Chondrocyte (in vitro differentiated cells): ENCODE data around the gene UVRAG. TPM values are rescaled to one million over a fixed set of nuclear protein-coding genes. Genes with fewer than 3 reads are reported as not detected.

Experiments used
- DNase-seq: peaks from one replicate; pipeline ENCODE4 v3.0.0; 2021; ENCODE audit warnings: mixed read lengths, low spot score
- H3K27ac Mint-ChIP-seq: one replicate; pipeline ENCODE4 v1.8.0; 2021; ENCODE audit warnings: mild to moderate bottlenecking, moderate library complexity, mixed read lengths; ENCODE audit not compliant: unreplicated experiment
- H3K27me3 Mint-ChIP-seq: 2 replicates; pipeline ENCODE4 v1.8.0; 2021; ENCODE audit warnings: low read depth, mixed read lengths
- H3K36me3 Mint-ChIP-seq: 2 replicates; pipeline ENCODE4 v1.8.0; 2021; ENCODE audit warnings: low read depth, mixed read lengths
- H3K4me1 Mint-ChIP-seq: 2 replicates; pipeline ENCODE4 v1.8.0; 2021; ENCODE audit warnings: low read depth, mild to moderate bottlenecking, mixed read lengths
- H3K4me3 Mint-ChIP-seq: one replicate; pipeline ENCODE4 v1.8.0; 2021; ENCODE audit warnings: mild to moderate bottlenecking, moderate library complexity, mixed read lengths; ENCODE audit not compliant: unreplicated experiment
- H3K9me3 Mint-ChIP-seq: 2 replicates; pipeline ENCODE4 v1.8.0; 2021; ENCODE audit warnings: low read depth, mixed read lengths
- total RNA-seq: library from RNA; stranded (reverse); gene quantifications from 3 replicates; pipeline ENCODE4 v1.2.1, GENCODE V29; 2021
- TF ChIP-seq, protein P1 (sequence below): fragments of 200-600 bp; sonication (generic); IDR thresholded peaks from 2 replicates; pipeline ENCODE4 v1.5.0; 2021; ENCODE audit warnings: antibody characterized with exemption, mild to moderate bottlenecking, moderate library complexity

UVRAG gene
- total RNA-seq, 1 donor from 2014 or later = 16.9 TPM

DNA sequence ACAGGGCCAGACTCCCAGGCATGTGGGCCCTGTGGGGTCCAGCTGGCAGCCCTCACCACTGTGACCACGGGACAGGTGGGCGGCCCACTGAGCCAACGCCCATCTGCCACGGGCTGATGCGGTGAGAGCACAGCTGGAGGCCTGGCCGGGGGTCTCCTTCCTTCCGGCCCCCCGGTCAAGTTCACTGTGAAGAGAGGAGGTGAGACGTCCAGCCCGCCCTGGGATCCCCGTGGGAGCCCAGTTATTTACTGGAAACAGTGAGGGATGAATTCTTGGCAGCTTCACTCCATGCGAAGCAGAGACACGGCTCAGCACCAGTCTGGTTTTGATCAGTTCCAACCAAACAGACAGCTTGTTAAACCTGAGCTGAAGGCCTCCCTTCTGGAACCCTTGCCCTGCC, 352.6 kb downstream of the UVRAG start:
- TF ChIP-seq, protein P1, sequence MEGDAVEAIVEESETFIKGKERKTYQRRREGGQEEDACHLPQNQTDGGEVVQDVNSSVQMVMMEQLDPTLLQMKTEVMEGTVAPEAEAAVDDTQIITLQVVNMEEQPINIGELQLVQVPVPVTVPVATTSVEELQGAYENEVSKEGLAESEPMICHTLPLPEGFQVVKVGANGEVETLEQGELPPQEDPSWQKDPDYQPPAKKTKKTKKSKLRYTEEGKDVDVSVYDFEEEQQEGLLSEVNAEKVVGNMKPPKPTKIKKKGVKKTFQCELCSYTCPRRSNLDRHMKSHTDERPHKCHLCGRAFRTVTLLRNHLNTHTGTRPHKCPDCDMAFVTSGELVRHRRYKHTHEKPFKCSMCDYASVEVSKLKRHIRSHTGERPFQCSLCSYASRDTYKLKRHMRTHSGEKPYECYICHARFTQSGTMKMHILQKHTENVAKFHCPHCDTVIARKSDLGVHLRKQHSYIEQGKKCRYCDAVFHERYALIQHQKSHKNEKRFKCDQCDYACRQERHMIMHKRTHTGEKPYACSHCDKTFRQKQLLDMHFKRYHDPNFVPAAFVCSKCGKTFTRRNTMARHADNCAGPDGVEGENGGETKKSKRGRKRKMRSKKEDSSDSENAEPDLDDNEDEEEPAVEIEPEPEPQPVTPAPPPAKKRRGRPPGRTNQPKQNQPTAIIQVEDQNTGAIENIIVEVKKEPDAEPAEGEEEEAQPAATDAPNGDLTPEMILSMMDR = no peak
- Mint-ChIP-seq H3K4me1 (peaks cover 10% of the 10 kb centered on the region), H3K27me3 (no peaks in the 10 kb centered on the region), H3K4me3 (no peak overlapping the region), H3K9me3 (no peaks in the 10 kb centered on the region), H3K36me3 (no peaks in the 10 kb centered on the region), H3K27ac (no peak overlapping the region)
- DNase-seq = no peak

DNA sequence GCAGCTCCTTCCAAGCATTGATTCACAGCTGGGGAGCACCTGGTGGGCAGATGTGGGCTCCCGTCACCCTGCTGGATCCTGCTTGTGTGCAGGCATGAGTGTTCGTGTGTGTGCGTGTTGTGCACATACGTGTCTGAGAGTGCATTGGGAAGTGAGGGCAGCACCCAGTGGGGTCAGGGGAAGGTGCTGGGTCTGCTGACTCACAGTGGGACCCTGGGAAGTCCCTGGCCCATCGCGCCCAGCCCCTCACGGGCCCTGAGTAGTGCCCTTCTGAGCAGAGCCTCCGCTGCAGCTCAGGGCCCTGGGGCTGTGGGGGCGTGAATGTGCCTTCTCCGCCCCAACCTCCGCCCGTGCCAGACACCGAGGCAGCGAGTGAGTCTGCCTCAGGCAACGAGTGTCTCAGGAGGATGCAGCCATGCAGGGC, 354.5 kb downstream of the UVRAG start:
- Mint-ChIP-seq H3K9me3 (no peaks in the 10 kb centered on the region), H3K4me1 (peaks cover 10% of the 10 kb centered on the region), H3K36me3 (no peaks in the 10 kb centered on the region), H3K27ac (no peak overlapping the region), H3K4me3 (no peak overlapping the region), H3K27me3 (no peaks in the 10 kb centered on the region)
- no peak for DNase-seq
- TF ChIP-seq, protein P1 = no peak

DNA sequence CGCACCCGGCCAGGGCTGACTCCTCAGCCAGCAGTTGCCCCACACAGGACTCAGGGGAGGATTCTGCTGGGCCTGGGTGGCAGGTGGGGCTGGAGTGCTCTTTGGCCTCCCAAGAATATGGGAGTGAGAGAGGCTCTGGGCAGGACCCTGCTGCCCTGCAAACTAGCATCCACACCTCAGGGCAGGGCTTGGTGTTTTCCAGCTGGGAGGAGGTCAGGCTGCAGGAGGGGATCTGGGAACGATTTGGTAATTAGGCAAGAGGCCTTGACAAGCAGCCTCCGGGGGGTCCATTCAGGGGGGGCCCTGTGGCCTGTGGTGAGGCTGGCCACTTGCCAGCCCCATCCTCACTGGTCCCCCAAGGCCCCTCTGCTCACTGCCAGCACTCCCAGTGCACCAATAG, 355.5 kb downstream of the UVRAG start:
- TF ChIP-seq, protein P1 = no peak
- Mint-ChIP-seq H3K9me3 (no peaks in the 10 kb centered on the region), H3K4me1 (peaks cover 10% of the 10 kb centered on the region), H3K4me3 (no peak overlapping the region), H3K27me3 (no peaks in the 10 kb centered on the region), H3K36me3 (no peaks in the 10 kb centered on the region), H3K27ac (no peak overlapping the region)
- DNase-seq = no peak

DNA sequence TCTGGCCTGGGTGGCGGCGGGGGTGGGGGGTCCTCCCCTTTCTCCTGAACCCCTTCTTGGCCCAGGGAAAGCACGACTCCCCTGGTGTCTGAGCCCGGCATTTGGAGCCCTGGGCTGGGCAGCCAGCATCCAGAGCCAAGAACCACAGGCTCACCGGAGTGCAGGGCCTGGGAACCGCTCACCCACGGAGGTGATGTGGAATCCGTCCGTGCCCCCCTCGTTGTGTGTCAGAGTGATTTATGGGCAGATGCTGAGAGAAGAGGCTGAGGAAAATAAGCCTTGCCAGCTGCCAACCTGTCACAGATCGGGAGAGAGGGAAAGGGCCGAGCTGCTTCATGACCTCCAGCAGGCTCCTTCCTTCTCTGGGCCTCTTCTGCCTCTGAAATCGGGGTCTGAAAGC, 357.6 kb downstream of the UVRAG start:
- TF ChIP-seq, protein P1 = no peak
- DNase-seq = no peak
- no peaks in the 10 kb centered on the region for H3K36me3 Mint-ChIP-seq
- H3K4me3 Mint-ChIP-seq = no peak overlapping the region
- H3K4me1 Mint-ChIP-seq = peaks cover 5% of the 10 kb centered on the region
- H3K27me3 Mint-ChIP-seq = no peaks in the 10 kb centered on the region
- H3K9me3 Mint-ChIP-seq = no peaks in the 10 kb centered on the region
- H3K27ac Mint-ChIP-seq = no peak overlapping the region

DNA sequence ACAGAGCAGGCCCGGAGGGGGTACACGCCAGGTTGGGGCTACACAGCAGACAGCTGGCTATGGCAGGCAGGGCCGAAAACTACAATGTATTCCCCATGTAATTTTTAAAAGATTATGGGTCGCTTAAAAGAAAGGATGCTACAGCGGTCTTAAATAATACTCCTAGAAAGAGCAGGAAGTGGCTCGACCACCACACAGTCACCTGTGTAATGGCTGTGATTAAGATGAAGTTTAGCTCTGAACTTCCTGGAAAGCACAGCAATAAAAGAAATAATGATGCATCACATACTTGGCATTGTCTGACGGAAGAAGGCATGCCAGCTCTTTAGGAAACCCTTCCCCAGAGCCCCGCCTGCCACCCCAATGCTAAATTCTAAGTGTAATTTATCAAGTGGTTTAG, 358.7 kb downstream of the UVRAG start:
- TF ChIP-seq, protein P1 = no peak
- no peaks in the 10 kb centered on the region for H3K27me3 Mint-ChIP-seq

More for the DNA sequence above, 358.7 kb downstream of the UVRAG start:
- peaks cover 3% of the 10 kb centered on the region for H3K4me1 Mint-ChIP-seq
- no peak for DNase-seq
- no peak overlapping the region for H3K27ac Mint-ChIP-seq
- H3K4me3 Mint-ChIP-seq = no peak overlapping the region
- H3K9me3 Mint-ChIP-seq = no peaks in the 10 kb centered on the region
- H3K36me3 Mint-ChIP-seq = no peaks in the 10 kb centered on the region
